ENCODE measurements around the gene PDGFA.

DNA sequence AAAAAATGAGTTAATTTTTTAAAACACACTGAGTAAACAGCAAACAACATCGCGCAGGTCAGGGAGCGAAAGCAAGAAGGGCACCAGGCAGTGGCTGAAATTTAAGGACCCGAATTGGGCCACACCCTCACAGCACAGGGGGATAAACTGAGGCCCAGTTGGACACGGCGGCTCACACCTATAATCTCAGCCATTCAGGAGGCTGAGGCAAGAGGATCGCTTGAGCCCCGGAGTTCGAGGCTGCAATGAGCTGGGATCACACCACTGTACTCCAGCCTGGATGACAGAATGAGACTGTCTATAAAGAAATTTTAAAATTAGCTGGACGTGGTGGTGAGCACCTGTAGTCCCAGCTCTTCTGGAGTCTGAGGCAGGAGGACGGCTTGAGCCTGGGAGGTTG is 69.6 kb downstream of the PDGFA start:
- TF ChIP-seq SIN3A (IDR thresholded peaks at IDR 0.05; ENCODE audit: borderline replicate concordance, insufficient read depth, low read length) (no peak), POLR2AphosphoS5 (IDR thresholded peaks at IDR 0.05; ENCODE audit: low read depth, low read length) (no peak)
- TF ChIP-seq, protein P1, sequence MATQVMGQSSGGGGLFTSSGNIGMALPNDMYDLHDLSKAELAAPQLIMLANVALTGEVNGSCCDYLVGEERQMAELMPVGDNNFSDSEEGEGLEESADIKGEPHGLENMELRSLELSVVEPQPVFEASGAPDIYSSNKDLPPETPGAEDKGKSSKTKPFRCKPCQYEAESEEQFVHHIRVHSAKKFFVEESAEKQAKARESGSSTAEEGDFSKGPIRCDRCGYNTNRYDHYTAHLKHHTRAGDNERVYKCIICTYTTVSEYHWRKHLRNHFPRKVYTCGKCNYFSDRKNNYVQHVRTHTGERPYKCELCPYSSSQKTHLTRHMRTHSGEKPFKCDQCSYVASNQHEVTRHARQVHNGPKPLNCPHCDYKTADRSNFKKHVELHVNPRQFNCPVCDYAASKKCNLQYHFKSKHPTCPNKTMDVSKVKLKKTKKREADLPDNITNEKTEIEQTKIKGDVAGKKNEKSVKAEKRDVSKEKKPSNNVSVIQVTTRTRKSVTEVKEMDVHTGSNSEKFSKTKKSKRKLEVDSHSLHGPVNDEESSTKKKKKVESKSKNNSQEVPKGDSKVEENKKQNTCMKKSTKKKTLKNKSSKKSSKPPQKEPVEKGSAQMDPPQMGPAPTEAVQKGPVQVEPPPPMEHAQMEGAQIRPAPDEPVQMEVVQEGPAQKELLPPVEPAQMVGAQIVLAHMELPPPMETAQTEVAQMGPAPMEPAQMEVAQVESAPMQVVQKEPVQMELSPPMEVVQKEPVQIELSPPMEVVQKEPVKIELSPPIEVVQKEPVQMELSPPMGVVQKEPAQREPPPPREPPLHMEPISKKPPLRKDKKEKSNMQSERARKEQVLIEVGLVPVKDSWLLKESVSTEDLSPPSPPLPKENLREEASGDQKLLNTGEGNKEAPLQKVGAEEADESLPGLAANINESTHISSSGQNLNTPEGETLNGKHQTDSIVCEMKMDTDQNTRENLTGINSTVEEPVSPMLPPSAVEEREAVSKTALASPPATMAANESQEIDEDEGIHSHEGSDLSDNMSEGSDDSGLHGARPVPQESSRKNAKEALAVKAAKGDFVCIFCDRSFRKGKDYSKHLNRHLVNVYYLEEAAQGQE (IDR thresholded peaks at IDR 0.05; ENCODE audit: insufficient read depth in 1 of 2, low read depth in 2 of 2, low read length in 2 of 2) = no peak
